Right atrium auricular region (tissue), 2 donors: Measurements from ENCODE around the gene OR4D11. TPM values are rescaled to one million over a fixed set of nuclear protein-coding genes. Genes with fewer than 3 reads are reported as not detected.
A peak's percentile ranks its signal among the peaks of the same experiment; 100 is the strongest.

ENCODE experiments used
- DNase-seq: peaks from one replicate; pipeline ENCODE4 v3.0.0-alpha.2; 2019; ENCODE audit warnings: low spot score
- H3K27ac ChIP-seq, 2 donors: fragments of 200-600 bp; sonication (generic); 1 replicate in 1 of 2; 2 replicates in 1 of 2; pipeline ENCODE4 v1.5.1; 2016 to 2019
- H3K27me3 ChIP-seq, 2 donors: fragments of 200-600 bp; sonication (generic); one replicate each; pipeline versions ENCODE4 v1.5.1 to v1.6.0; 2017 to 2019
- H3K36me3 ChIP-seq: fragments of 200-600 bp; sonication (generic); one replicate; pipeline ENCODE4 v1.5.1; 2016
- H3K4me1 ChIP-seq, 2 donors: fragments of 200-600 bp; sonication (generic); one replicate each; pipeline versions ENCODE4 v1.5.1 to v1.6.0; 2017 to 2019
- H3K4me3 ChIP-seq, 2 donors: fragments of 200-600 bp; sonication (generic); 1 replicate in 1 of 2; 2 replicates in 1 of 2; pipeline ENCODE4 v1.5.1; 2017 to 2019; ENCODE audit warnings: mild to moderate bottlenecking in 1 of 2, moderate library complexity in 1 of 2
- H3K9me3 ChIP-seq, 2 donors: fragments of 200-600 bp; sonication (generic); one replicate each; pipeline ENCODE4 v1.5.1; 2019
- CTCF ChIP-seq, 2 donors: fragments of 200-600 bp; sonication (generic); IDR thresholded peaks; one replicate each; pipeline ENCODE4 v1.5.1; 2019; ENCODE audit warnings: antibody characterized with exemption in 2 of 2
- total RNA-seq, 2 donors: library from RNA; depleted of rRNA; stranded (reverse); fragments of >200 nt; gene quantifications; one replicate each; pipeline ENCODE4 v1.1.0, GENCODE V29; 2016

Gene OR4D11
- total RNA-seq, 2 donors from 2014 or later = not detected

GRCh38 chr11:59550842-59551658 lies 47.7 kb downstream of the OR4D11 start:
- Histone ChIP-seq H3K4me3 (peak overlapping the region; percentile 51 to 54), H3K27me3 (no peaks in the 10 kb centered on the region), H3K9me3 (no peaks in the 10 kb centered on the region), H3K36me3 (no peaks in the 10 kb centered on the region), H3K27ac (peak overlapping the region; percentile 80 to 89), H3K4me1 (peaks cover 0 to 11% of the 10 kb centered on the region in 2 donors)
- no peak for TF ChIP-seq CTCF (IDR thresholded peaks at IDR 0.05)
- DNase-seq = peak; percentile 87

- peak overlapping the region; percentile 51 to 54 for H3K4me3 ChIP-seq
- no peak for TF ChIP-seq CTCF (IDR thresholded peaks at IDR 0.05)
- H3K27me3 ChIP-seq = no peaks in the 10 kb centered on the region
- H3K27ac ChIP-seq = peak overlapping the region; percentile 80 to 89
- no peak for DNase-seq
- peaks cover 0 to 19% of the 10 kb centered on the region in 2 donors for H3K4me1 ChIP-seq
- no peaks in the 10 kb centered on the region for H3K36me3 ChIP-seq
- H3K9me3 ChIP-seq = no peaks in the 10 kb centered on the region
Measured at GRCh38 chr11:59551659-59552521, 48.5 kb downstream of the OR4D11 start.

DNA sequence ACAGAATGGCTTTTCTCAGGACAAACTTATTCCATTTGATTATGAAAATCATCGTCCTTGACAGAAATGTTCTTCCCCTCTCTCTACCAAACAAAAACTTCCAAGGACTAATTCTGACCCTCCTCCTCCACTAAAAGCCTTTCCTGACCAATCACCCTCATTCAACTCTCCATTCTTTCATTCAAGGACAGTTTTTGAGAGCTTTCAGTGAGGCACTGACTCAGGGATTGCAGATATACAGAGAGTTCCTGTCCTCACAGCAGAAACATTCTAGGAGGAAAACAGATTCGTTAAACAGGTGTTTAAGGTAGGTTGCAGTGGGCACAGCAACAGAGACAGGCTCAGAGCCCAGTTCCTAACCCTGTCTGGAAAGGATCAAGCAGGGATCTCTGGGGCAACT lies 49.5 kb downstream of the OR4D11 start:
- no peaks in the 10 kb centered on the region for H3K36me3 ChIP-seq
- H3K9me3 ChIP-seq = no peaks in the 10 kb centered on the region
- TF ChIP-seq CTCF (IDR thresholded peaks at IDR 0.05) = no peak
- H3K4me1 ChIP-seq = peaks cover 0 to 28% of the 10 kb centered on the region in 2 donors
- peak overlapping the region in 1 of 2 donors; percentile 80 for H3K27ac ChIP-seq
- no peak for DNase-seq
- H3K4me3 ChIP-seq = no peak overlapping the region
- no peaks in the 10 kb centered on the region for H3K27me3 ChIP-seq

DNA sequence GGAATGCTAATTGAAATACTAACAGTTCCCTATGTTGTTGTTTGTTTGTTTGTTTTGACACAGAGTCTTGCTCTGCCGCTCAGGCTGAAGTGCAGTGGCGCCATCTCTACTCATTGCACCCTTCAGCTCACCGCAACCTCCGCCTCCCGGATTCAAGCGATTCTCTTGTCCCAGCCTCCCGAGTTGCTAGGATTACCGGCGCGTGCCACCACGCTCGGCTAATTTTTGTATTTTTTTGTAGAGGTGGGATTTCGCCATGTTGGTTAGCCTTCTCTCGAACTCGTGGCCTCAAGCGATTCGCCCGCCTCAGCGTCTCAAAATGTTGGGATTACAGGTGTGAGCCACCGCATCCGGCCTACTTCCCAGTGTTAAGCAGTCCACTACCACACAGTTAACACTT lies 49.9 kb downstream of the OR4D11 start:
- Histone ChIP-seq H3K9me3 (no peaks in the 10 kb centered on the region), H3K36me3 (no peaks in the 10 kb centered on the region), H3K4me3 (no peak overlapping the region), H3K27me3 (no peaks in the 10 kb centered on the region), H3K4me1 (peaks cover 0 to 25% of the 10 kb centered on the region in 2 donors), H3K27ac (no peak overlapping the region)
- no peak for DNase-seq
- TF ChIP-seq CTCF (IDR thresholded peaks at IDR 0.05) = no peak

Other genes with a start within 250 kb of the OR4D11 start
- gene OR5AN1, start 144.7 kb upstream of the OR4D11 start, total RNA-seq = not detected
- gene OR5A2, start 77.2 kb upstream of the OR4D11 start, total RNA-seq = not detected
- not detected for gene OR5A1, start 67.1 kb upstream of the OR4D11 start, total RNA-seq
- gene OR4D6, start 46.6 kb upstream of the OR4D11 start, total RNA-seq = not detected
- gene OR4D10, start 30.3 kb upstream of the OR4D11 start, total RNA-seq = not detected
- not detected for gene OR4D9, start 8.0 kb downstream of the OR4D11 start, total RNA-seq
- gene OSBP, start 112.2 kb downstream of the OR4D11 start, total RNA-seq = 10 to 100 TPM; 24.8 to 25.7 TPM
- gene PATL1, start 165.5 kb downstream of the OR4D11 start, total RNA-seq = 10 to 100 TPM; 13.2 to 22.1 TPM
- gene OR10V1, start 210.3 kb downstream of the OR4D11 start, total RNA-seq = not detected